HG03025 (cell line): ENCODE data around the gene ZC3H7B.

Source experiments
- ATAC-seq: cut with Tn5 transposase; IDR thresholded peaks from one replicate; pipeline ENCODE4 v1.9.1; 2021; ENCODE audit warnings: mild to moderate bottlenecking, moderate library complexity; ENCODE audit not compliant: unreplicated experiment, low FRiP score

The ZC3H7B gene

GRCh38 chr22:41320416-41321240 lies 19.3 kb downstream of the ZC3H7B start:
- no peak for ATAC-seq

- no peak for ATAC-seq
These were observed 23.6 kb downstream of the ZC3H7B start for GRCh38 chr22:41324821-41325528.

- no peak for ATAC-seq
These were observed 25.8 kb downstream of the ZC3H7B start for GRCh38 chr22:41327124-41327523.

DNA sequence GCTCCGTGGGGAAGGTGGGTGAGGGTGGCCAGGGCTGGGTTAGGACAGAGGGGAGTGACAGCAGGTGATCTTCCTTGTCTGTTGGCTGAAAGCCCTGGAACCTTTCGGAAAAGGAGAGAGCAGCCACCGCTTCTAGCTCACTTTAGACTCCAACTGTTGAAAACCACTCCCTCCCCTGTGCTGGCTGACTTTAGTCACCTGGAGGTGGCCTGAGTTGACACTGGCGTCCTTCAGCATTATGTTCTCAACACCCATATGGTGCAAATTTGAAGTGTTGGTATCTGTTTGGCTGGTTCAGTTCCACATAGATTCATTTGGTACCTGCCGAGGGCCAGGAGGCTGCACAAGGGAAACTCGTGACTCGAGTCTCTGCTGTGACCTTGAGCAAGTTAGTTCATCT lies 28.8 kb downstream of the ZC3H7B start:
- no peak for ATAC-seq

- ATAC-seq = no peak
These were observed 31.1 kb downstream of the ZC3H7B start for GRCh38 chr22:41332217-41332939.

DNA sequence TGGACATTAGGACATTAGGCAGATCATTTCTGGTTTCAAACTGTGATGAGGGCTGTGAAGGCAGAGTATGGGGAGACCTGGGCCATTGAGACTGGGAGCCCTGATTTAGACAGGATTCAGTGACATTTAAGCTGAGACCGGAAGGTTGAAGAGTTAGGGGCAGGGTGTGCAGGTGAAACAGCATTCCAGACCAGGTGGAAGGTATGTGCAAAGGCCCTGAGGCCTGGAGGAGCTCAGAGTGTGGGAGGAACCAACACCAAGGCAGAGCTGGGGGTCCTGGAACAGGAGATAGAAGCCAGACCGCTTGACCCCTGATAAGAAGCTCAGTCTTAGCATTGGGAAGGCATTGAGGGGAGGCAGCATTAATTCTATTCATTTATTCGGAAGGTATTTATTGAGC lies 32.5 kb downstream of the ZC3H7B start:
- ATAC-seq = no peak

GRCh38 chr22:41334215-41334614 lies 32.9 kb downstream of the ZC3H7B start:
- no peak for ATAC-seq

DNA sequence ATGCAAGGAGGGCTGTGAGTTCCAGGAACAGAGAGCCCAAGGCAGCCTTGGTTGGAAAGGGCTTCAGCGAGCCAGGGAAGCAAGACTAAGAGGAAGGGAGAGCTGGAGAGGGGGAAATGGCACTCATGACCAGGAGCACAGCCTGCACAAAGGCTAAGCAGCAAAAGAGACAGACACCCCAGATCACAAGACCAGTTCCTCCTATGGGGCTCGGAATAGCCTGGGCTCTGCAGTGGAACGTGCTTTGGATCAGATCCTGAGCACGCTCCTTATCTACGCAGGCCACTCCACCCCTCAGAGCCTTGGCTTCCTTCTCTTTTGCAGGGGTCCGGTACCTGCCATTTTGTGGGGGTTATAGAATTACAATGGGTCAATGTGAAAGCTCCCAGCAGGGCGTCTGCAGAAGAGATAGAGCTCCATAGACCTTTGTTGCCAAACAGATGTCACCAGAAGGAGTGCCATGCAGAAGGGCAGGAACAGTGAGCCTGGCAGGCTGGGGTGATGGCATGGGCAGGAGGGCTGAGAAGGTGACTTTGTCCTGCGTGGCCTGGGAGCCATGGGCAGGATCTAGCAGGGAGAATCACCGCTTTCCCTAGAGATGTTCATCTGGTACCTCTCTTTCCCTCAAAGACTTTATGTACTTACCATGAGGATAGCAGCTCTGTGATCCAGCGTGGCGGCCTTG lies 33.8 kb downstream of the ZC3H7B start:
- no peak for ATAC-seq

GRCh38 chr22:41338614-41339212 lies 37.4 kb downstream of the ZC3H7B start:
- ATAC-seq = no peak

DNA sequence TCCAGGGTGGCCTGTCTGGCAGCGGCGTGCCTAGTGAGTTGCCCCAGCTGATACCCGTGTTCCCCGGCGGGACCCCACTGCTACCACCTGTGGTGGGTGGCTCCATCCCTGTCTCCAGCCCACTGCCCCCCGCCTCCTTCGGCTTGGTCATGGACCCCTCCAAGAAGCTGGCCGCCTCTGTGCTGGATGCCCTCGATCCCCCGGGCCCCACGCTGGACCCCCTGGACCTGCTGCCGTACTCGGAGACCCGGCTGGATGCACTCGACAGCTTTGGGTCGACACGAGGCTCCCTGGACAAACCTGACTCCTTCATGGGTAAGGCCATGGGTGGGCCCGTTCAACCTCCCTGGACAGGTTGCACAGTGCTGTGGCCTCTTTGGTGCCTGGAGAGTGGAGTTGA lies 38.5 kb downstream of the ZC3H7B start:
- no peak for ATAC-seq

DNA sequence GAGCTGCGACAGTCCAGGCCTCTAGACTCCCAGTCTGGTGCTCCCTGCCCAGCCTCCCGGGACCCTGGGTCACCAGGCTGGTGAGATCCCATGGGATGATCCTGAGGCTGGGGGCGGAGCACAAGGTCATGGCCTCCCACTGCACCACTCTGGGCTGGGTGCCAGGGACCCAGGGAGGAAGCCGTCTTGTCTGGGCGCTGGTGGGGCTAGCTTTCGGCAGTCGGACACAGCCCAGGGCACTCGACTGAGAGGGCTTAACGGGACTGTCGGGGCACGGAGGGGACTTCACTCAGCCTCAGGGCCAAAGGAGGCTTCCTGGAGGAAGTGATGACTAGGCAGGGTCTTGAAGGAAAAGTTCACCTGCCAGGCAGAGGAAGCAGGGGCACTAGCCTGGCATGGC lies 39.0 kb downstream of the ZC3H7B start:
- ATAC-seq = no peak

DNA sequence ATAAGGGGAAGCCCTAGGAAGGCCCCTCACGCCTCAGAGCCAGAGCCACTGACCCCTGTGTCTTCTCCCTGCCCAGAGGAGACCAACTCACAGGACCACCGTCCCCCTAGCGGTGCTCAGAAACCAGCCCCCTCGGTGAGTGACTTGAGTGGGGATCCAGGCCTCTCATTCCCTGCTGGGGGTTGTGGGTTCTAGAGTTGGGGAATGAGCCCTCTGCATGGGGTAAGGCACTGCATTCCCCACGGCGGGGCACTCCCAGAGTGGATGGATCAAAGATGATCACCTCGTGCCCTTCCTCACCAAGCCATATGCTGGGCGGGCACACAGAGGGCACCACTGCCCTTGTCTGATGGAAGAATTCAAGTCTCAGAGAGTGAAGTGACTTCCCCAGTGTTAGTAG lies 39.7 kb downstream of the ZC3H7B start:
- no peak for ATAC-seq

DNA sequence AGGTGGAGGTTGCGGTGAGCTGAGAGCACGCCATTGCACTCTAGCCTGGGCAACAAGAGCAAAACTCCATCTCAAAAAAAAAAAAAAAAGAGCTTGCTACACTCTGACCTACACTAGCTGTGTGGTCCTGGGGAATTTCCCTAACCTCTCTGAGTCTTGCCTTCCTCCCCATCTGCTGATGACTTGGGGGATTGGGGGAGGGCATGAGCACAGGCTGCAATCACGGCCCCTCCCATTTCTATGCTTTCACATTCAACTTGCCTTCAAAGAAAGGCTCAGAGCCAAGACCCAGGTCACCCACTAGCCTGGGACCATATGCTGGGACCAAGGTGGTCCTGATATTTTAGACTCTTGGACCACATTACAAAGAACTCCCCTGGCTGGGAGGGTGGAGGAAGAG lies 40.7 kb downstream of the ZC3H7B start:
- no peak for ATAC-seq

DNA sequence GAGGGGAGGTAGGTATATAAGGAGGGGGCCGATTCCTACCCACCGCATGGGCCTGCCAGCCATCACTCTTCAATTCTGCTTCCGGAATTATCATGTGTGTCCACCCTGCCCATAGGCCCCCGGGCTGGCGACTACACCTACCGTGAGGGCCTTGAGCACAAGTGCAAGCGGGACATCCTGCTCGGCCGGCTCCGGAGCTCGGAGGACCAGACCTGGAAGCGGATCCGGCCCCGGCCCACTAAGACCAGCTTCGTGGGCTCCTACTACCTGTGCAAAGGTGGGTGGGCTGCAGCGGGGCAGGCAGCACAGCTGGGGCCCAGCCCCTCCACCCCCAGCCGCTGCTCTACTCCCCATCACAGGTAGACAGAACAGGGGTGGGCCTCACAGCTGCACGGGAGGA lies 42.0 kb downstream of the ZC3H7B start:
- no peak for ATAC-seq

- ATAC-seq = no peak
These were observed 42.4 kb downstream of the ZC3H7B start for GRCh38 chr22:41343717-41344116.

DNA sequence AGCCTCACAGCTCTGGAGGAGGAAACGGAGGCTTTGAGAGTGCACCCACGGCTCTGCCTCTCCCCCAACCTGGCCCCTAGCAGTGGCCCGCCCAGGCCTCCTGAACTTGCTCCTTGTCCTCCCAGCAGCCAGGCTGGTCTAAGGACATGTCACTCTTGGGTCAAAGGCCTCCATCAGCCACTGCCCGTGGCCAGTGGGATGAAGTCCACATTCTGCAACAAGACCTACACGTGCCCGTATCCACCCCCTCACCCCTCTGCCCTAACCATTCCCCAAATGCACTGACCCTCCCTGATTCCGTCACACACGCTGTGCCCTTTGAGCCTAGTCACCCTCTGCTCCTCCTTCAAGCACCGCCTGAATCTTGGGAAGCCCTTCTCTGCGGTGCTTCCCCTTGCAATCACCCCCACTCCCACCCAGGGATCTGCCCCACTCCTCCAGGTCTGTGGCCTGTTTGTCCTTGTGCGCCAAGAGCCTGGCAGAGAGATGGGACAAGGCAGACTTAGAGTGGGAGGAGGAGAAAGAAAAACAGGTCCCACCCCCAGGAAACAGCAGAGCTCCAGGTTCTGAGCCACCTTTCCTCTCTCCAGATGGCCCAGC lies 43.0 kb downstream of the ZC3H7B start:
- no peak for ATAC-seq

GRCh38 chr22:41345807-41346335 lies 44.5 kb downstream of the ZC3H7B start:
- no peak for ATAC-seq

DNA sequence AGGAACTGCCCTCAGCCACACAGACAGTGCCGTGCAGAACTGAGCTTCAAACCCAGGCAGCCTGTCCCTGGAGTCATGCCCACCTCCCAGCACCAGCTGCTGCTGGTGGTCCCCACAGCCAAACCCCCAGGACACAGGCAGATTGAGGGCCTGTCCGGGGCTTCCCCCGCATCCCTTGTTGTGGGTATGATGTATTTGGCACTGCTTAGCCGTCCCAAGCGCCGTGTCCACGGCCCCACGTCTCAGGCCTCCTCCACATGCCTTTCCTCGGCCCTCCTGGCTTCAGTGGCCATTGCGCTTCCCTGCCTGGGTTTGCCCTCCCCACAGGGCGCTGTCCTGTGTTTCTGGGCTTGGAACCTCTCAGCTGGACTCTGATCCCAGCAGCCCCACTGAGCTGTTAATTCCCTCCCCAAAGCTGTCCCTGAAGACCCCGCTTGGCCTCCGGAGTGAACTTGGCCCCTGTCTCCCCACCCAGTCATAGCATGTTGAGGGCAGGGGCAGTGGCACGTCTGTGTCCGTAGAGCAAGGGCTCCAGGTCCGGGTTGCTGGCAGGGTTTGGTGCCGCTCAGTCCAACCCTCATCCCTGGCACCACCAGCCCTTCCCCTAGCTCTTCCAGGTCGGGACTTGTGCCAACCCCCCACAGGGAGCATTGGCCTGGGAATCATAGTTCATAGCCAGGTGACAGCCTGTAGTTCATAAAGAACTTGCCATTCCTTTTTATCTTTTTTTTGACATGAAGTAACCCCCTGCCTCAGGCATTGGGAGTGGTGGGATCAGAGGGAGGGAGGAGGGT lies 45.9 kb downstream of the ZC3H7B start:
- no peak for ATAC-seq

DNA sequence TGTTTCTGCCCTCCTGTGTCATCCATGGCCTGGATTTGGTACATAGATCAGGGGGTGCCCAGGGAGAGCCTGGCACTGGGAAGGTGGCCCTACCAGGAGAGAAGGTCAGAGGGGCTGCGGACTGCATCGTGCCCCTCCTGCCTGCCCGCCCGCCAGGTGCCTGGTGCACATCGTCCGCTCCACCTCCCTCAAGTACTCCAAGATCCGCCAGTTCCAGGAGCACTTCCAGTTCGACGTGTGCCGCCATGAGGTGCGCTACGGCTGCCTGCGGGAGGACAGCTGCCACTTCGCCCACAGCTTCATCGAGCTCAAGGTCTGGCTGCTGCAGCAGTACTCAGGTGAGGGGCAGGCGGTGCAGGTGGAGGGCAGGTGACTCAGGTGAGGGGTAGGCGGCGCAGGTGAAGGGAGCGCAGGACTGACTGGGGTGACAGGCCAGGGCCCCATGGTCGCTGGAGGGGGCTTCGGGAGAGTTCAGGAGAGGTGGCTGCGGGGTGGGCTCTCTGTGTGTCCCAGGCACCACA lies 47.7 kb downstream of the ZC3H7B start:
- ATAC-seq = no peak
